Astrocyte (in vitro differentiated cells and primary cell): Measurements from ENCODE around the gene CCDC38.

Source experiments
- CTCF ChIP-seq: IDR thresholded peaks from 2 replicates; pipeline ENCODE4 v1.5.1; 2011; ENCODE audit warnings: low read depth, mild to moderate bottlenecking, inconsistent platforms, low read length, moderate library complexity; ENCODE audit not compliant: insufficient read depth
- EZH2 ChIP-seq: IDR thresholded peaks from 2 replicates; pipeline ENCODE4 v1.6.1; 2012; ENCODE audit warnings: mild to moderate bottlenecking, low read length, inconsistent platforms; ENCODE audit not compliant: insufficient read depth

- TF ChIP-seq CTCF (no peak), EZH2 (no peak)
Observed at GRCh38 chr12:95949477-95950206, 7.2 kb upstream of the CCDC38 start.
